Astrocyte of the spinal cord (primary cell): Measurements from ENCODE around the gene LDAH.
A peak's percentile ranks its signal among the peaks of the same experiment; 100 is the strongest.

Source experiments
- DNase-seq: peaks from one replicate; pipeline ENCODE4 v3.0.0; 2011; ENCODE audit warnings: low read depth, low spot score
- H3K4me3 ChIP-seq: 2 replicates; pipeline ENCODE4 v1.5.1; 2011; ENCODE audit warnings: low read depth, mild to moderate bottlenecking, low read length, moderate library complexity
- in situ Hi-C: cut with HindIII; loops from 2 replicates; pipeline ENCODE4 v1.10.0; 2017; ENCODE audit warnings: low sequenced_read_pairs
- TF ChIP-seq, protein P1 (sequence below): IDR thresholded peaks from 2 replicates; pipeline ENCODE4 v1.5.1; 2012; ENCODE audit warnings: low read depth, mild to moderate bottlenecking, low read length, inconsistent platforms

The LDAH gene

DNA sequence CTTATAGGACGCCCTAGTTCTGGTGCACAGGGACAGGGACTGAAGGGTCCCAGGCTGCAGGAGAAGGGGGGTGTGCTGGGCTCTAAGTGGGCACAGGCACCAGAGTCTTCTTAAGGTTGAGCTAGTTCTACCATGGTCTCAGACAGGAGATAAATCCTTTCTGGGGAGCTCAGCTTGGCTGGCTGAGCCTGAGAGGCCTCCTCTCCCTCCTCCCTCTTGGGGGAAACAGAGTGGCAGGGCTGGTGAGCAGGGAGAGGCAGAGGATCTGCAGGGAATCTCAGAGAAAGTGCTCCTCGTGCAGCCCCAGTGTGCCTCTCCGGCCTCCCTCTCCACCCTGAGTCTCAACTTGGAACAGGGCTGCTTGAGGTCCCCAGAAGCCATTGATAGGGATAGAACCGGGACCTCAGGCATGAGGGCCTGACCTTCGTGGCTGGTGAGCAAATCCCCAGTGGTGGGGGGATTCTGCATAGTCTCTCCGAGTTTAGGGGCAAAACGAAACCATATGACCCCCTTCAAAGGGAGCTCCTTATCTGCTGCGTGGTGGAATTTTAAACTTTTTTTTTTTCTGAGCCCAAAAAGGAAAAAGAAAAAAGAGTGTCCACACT lies 153.9 kb downstream of the LDAH start:
- in situ Hi-C loops = no loop called here
- H3K4me3 ChIP-seq = no peak overlapping the region
- TF ChIP-seq, protein P1, sequence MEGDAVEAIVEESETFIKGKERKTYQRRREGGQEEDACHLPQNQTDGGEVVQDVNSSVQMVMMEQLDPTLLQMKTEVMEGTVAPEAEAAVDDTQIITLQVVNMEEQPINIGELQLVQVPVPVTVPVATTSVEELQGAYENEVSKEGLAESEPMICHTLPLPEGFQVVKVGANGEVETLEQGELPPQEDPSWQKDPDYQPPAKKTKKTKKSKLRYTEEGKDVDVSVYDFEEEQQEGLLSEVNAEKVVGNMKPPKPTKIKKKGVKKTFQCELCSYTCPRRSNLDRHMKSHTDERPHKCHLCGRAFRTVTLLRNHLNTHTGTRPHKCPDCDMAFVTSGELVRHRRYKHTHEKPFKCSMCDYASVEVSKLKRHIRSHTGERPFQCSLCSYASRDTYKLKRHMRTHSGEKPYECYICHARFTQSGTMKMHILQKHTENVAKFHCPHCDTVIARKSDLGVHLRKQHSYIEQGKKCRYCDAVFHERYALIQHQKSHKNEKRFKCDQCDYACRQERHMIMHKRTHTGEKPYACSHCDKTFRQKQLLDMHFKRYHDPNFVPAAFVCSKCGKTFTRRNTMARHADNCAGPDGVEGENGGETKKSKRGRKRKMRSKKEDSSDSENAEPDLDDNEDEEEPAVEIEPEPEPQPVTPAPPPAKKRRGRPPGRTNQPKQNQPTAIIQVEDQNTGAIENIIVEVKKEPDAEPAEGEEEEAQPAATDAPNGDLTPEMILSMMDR = no peak
- DNase-seq = no peak

DNA sequence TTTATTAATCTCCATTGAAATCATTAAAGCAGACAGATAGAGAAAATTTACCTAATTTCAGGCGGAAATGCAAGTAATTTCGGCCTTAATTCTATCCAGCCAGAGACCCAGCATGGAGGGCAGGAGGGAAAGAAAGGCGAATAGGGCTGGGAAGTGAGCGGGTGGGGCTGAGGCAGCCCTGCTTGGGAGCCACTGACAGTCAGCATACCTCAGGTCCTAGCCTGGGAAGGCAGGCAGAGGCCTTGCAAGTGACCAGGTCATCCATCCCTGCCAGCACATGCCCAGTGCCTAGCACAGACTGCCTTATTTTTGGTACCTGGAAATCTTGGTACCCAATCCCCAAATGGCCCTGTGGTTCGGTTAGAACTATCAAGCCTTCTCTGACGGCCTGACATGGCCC lies 154.4 kb downstream of the LDAH start:
- H3K4me3 ChIP-seq = no peak overlapping the region
- DNase-seq = no peak
- in situ Hi-C loops = no loop called here
- TF ChIP-seq, protein P1 = no peak

DNA sequence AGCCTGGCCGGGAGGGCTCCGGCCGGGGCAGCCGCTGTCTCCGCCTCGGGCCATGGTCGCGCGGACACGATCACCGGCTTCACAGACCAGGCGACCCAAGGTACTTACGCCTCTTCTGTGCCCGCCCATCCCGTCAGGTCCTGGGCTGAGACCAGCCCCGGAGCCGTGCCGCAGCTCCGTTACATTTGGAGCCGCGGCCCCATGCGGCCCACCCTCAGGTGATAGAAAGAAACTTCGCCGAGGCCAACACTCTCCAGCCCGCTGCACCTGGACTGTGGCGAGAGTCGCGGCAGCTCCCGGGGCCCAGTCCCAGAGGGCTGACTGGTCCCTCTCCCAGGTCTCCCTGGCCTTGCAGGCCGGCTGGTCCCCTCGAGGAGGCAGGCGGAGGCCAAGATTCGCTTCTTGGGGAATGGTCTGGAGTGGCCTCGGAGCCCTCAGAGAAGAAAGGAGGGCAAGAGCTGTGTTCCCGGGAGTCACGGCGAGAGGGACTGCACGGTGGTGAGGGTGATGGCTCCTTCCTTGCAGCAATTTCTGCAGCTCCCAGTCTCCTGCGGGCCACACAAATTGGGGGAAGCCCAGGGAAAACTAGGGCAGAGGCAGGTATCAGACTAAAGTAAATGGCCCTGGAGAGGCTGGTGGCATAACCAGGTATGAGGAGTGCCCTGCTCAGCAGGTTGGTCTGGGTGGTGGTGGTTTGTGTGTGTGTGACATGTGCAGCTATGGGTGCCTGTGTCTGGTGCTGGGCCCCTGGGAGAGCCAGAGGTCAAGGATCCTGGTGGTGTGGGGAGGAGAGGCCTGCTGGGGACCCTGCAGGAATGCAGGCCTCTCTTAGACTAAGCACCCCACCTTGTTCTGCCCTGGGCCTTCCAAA lies 155.1 kb downstream of the LDAH start:
- DNase-seq = no peak
- TF ChIP-seq, protein P1 = no peak
- H3K4me3 ChIP-seq = peak overlapping the region; percentile 28
- in situ Hi-C loops = no loop called here

DNA sequence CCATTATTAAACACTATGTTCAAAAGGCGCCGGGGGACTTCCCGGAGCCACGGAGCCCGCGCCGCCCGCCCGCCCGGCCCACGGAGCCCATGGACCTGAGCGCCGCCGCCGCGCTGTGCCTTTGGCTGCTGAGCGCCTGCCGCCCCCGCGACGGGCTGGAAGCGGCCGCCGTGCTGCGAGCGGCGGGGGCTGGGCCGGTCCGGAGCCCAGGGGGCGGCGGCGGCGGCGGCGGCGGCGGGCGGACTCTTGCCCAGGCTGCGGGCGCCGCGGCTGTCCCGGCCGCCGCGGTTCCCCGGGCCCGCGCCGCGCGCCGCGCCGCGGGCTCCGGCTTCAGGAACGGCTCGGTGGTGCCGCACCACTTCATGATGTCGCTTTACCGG lies 155.8 kb downstream of the LDAH start:
- TF ChIP-seq, protein P1 = no peak
- DNase-seq = no peak
- H3K4me3 ChIP-seq = peak overlapping the region; percentile 28
- in situ Hi-C loops = no loop called here

DNA sequence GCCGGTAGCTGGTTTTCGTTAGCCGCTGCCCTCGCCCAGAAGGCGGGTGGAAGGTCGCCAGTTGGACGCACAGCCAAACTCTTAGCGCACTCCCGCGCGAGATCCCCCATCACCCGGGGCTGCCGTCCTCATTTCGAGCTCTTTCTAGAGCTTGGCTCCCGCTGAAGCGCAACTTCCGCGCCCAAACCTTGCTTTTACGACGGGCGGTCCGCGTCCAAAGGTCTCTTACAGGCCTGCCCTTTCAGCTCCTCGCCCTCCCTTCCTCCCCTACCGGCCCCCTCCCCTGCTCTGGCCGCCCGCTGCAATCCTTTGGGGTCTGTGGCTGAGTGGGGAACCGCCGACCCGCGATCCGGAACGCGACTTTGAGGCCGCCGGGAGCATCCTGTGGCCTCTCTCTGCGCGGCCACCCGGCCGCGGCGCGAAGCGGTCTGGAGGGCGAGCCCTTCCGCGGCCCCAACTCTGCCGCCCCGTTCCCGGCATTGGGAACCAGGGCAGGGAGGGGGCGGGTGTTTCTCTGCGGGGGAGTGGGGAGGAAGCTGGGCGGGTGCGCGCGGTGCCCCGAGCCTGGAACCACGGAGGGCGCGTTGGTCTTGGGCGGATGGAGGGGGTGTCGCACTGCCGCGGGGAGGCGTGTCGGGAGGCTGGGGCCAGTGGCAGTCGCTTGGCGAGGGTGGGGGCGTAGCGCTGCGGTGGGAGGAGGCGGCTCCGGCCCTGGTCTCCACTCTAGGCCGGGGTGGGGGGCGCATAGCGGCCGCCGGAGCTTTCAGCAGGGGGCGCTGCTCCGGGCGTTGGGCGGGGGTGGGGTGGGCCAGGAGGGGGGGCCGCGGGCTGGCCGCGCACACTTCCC lies 156.4 kb downstream of the LDAH start, which contains the start of gene GDF7:
Gene GDF7, plus strand, starts transcription at position 841 of the 847 bp plus-strand sequence. CDS start 96 bp downstream, outside the sequence.
- in situ Hi-C loops = no loop called here
- H3K4me3 ChIP-seq = peak within 1 kb of the TSS; percentile 28
- TF ChIP-seq, protein P1 = peak; percentile 10
- no peak for DNase-seq

DNA sequence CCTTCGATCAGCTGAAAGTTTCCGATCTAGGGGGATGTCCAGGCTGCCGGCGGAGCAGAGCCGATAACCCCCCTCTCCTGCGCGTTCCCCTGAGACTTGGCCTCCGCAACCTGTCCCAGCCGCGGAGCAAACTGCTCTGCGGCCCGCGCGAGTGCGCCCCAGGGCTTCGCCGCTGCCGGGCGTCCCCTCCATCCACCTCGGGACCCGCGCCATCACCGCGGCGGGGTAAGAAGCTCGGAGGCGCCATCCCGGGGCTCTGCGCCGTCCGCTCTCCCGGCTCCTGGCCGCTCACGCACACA lies 156.9 kb downstream of the LDAH start:
- DNase-seq = no peak
- TF ChIP-seq, protein P1 = no peak
- H3K4me3 ChIP-seq = no peak overlapping the region
- in situ Hi-C loops = no loop called here
